WTC11 (cell line): ENCODE results near the gene SPINDOC. TPM values are rescaled to one million over a fixed set of nuclear protein-coding genes. Genes with fewer than 3 reads are reported as not detected.

Source experiments
- ATAC-seq: fragments of 200-7000 bp; cut with Tn5 transposase; 2 replicates; pipeline ENCODE4 v1.10.0; 2021; ENCODE audit warnings: mild to moderate bottlenecking, moderate library complexity
- CTCF ChIA-PET: fragments of 300-600 bp; sonication (Branson Sonifier 250); formaldehyde crosslinking; loops from one replicate; lab custom pipeline; 2021; ENCODE audit warnings: antibody characterized with exemption; lab: Charles Lee
- POLR2A ChIA-PET: fragments of 350-600 bp; sonication (Branson Sonifier 250); formaldehyde crosslinking; loops from one replicate; lab custom pipeline; 2021; ENCODE audit warnings: antibody characterized with exemption; lab: Charles Lee
- DNase-seq: peaks from one replicate; pipeline ENCODE4 v3.0.0; 2021; ENCODE audit warnings: low spot score
- H3K27ac Mint-ChIP-seq: 2 replicates; pipeline ENCODE4 v1.8.0; 2021; ENCODE audit warnings: mixed read lengths
- H3K27me3 Mint-ChIP-seq: 2 replicates; pipeline ENCODE4 v1.8.0; 2021; ENCODE audit warnings: low read depth, mild to moderate bottlenecking, moderate library complexity, mixed read lengths
- H3K36me3 Mint-ChIP-seq: 2 replicates; pipeline ENCODE4 v1.8.0; 2021; ENCODE audit warnings: mixed read lengths
- H3K4me1 Mint-ChIP-seq: 2 replicates; pipeline ENCODE4 v1.8.0; 2022; ENCODE audit warnings: mixed read lengths
- H3K4me3 Mint-ChIP-seq: 2 replicates; pipeline ENCODE4 v1.8.0; 2021; ENCODE audit warnings: mild to moderate bottlenecking, moderate library complexity, mixed read lengths
- H3K9me3 Mint-ChIP-seq: 2 replicates; pipeline ENCODE4 v1.8.0; 2021; ENCODE audit warnings: mixed read lengths
- CREB1 ChIP-seq: sonication (generic); formaldehyde crosslinking; IDR thresholded peaks from 2 replicates; pipeline ENCODE4 v1.8.0; 2023; ENCODE audit warnings: mild to moderate bottlenecking, missing genetic modification reagents
- EMX1 ChIP-seq: fragments of 250-450 bp; sonication (Bioruptor Pico); IDR thresholded peaks from 2 replicates; pipeline ENCODE4 v1.8.0; 2021; ENCODE audit warnings: mild to moderate bottlenecking
- FOXK1 ChIP-seq: sonication (generic); formaldehyde crosslinking; IDR thresholded peaks from 2 replicates; pipeline ENCODE4 v1.8.0; 2022; ENCODE audit warnings: mild to moderate bottlenecking, moderate library complexity, missing genetic modification reagents
- GRHL2 ChIP-seq: fragments of 250-450 bp; sonication (Bioruptor Pico); IDR thresholded peaks from 2 replicates; pipeline ENCODE4 v1.8.0; 2022; ENCODE audit warnings: mild to moderate bottlenecking, moderate library complexity; ENCODE audit not compliant: insufficient replicate concordance, severe bottlenecking
- IRF2 ChIP-seq: sonication (generic); formaldehyde crosslinking; IDR thresholded peaks from 2 replicates; pipeline ENCODE4 v1.8.0; 2022; ENCODE audit warnings: low read depth, missing genetic modification reagents, borderline replicate concordance
- JAZF1 ChIP-seq: fragments of 250-450 bp; sonication (Bioruptor Pico); IDR thresholded peaks from 2 replicates; pipeline ENCODE4 v1.9.0; 2021; ENCODE audit warnings: moderate library complexity, mild to moderate bottlenecking, inconsistent platforms
- JUN ChIP-seq: sonication (generic); formaldehyde crosslinking; IDR thresholded peaks from 2 replicates; pipeline ENCODE4 v1.8.0; 2023; ENCODE audit warnings: mild to moderate bottlenecking, missing genetic modification reagents
- MXD4 ChIP-seq: fragments of 250-450 bp; sonication (Bioruptor Pico); IDR thresholded peaks from 2 replicates; pipeline ENCODE4 v1.8.0; 2021; ENCODE audit warnings: mild to moderate bottlenecking, moderate library complexity, borderline replicate concordance
- NR2C2 ChIP-seq: sonication (generic); formaldehyde crosslinking; IDR thresholded peaks from 2 replicates; pipeline ENCODE4 v1.8.0; 2022; ENCODE audit warnings: mild to moderate bottlenecking, missing genetic modification reagents
- RELA ChIP-seq: sonication (generic); formaldehyde crosslinking; IDR thresholded peaks from 2 replicates; pipeline ENCODE4 v1.8.1; 2022; ENCODE audit warnings: missing genetic modification reagents, mild to moderate bottlenecking, borderline replicate concordance
- SMAD3 ChIP-seq: sonication (generic); formaldehyde crosslinking; IDR thresholded peaks from 2 replicates; pipeline ENCODE4 v1.8.0; 2022; ENCODE audit warnings: missing genetic modification reagents, mild to moderate bottlenecking, borderline replicate concordance
- SP1 ChIP-seq: sonication (generic); formaldehyde crosslinking; conservative IDR thresholded peaks from 2 replicates; pipeline ENCODE4 v1.8.1; 2022; ENCODE audit warnings: missing genetic modification reagents
- ZNF232 ChIP-seq: sonication (generic); formaldehyde crosslinking; IDR thresholded peaks from 2 replicates; pipeline ENCODE4 v1.8.0; 2022; ENCODE audit warnings: mild to moderate bottlenecking, missing genetic modification reagents
- ZNF416 ChIP-seq: fragments of 250-450 bp; sonication (Bioruptor Pico); IDR thresholded peaks from 2 replicates; pipeline ENCODE4 v1.9.0; 2021; ENCODE audit warnings: mild to moderate bottlenecking, inconsistent platforms
- total RNA-seq: library from RNA; stranded (reverse); gene quantifications from 3 replicates; pipeline ENCODE4 v1.2.3, GENCODE V29; 2021
- TF ChIP-seq, protein P1 (sequence below): sonication (generic); formaldehyde crosslinking; IDR thresholded peaks from 2 replicates; pipeline ENCODE4 v1.8.0; 2022; ENCODE audit warnings: mild to moderate bottlenecking, missing genetic modification reagents
- TF ChIP-seq, protein P2 (sequence below): fragments of 250-450 bp; sonication (Bioruptor Pico); conservative IDR thresholded peaks from 2 replicates; pipeline ENCODE4 v1.9.0; 2021; ENCODE audit warnings: mild to moderate bottlenecking
- TF ChIP-seq, protein P3 (sequence below): sonication (generic); formaldehyde crosslinking; IDR thresholded peaks from 2 replicates; pipeline ENCODE4 v1.8.0; 2022; ENCODE audit warnings: mild to moderate bottlenecking, missing genetic modification reagents
- TF ChIP-seq, protein P4 (sequence below): sonication (generic); formaldehyde crosslinking; IDR thresholded peaks from 2 replicates; pipeline ENCODE4 v1.8.1; 2022; ENCODE audit warnings: low read depth, mild to moderate bottlenecking, moderate library complexity, missing genetic modification reagents, borderline replicate concordance
- TF ChIP-seq, protein P5 (sequence below): fragments of 250-450 bp; sonication (Bioruptor Pico); IDR thresholded peaks from 2 replicates; pipeline ENCODE4 v1.9.0; 2021; ENCODE audit warnings: mild to moderate bottlenecking, borderline replicate concordance
- TF ChIP-seq, protein P6 (sequence below): sonication (generic); formaldehyde crosslinking; IDR thresholded peaks from 2 replicates; pipeline ENCODE4 v1.8.1; 2023; ENCODE audit warnings: mild to moderate bottlenecking, missing genetic modification reagents

Gene SPINDOC
- total RNA-seq, 1 experiment from 2014 or later: 93.8 TPM

DNA sequence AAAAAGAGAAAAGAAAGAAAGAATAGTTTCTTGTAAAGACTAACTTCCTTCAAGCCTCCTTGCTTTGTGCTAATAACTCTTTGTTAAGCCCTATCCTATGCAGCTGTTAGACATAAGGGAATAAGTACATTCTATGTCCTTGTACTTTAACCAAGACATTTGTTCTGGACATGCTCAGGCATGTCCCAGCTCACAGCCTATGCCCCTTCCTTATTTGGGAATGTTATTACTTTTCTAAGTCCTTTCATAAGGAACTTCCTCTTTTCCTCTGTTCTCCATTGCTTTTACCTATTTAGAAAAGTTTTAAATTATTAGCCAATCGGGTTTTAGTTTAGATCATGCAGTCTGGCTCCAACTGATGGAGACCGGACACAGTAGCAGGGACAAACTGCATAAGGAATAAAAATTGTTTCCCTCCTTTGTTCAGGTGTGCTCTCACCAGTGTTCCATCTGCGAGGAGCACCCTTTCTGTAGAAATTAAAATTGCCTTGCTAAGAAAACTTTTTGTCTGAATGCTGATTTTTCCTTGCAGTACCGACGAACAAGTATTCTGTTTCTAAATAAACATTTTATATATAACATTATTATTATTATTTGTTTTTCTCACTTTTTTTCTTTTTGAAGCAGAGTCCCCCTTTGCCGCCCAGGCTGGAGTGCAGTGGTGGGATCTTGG, 21.6 kb upstream of the SPINDOC start:
- H3K27me3 Mint-ChIP-seq: peaks cover 18% of the 10 kb centered on the region
- no peak overlapping the region for H3K4me3 Mint-ChIP-seq
- H3K4me1 Mint-ChIP-seq: no peaks in the 10 kb centered on the region
- TF ChIP-seq ZNF232 (CRISPR knock-in tag): no peak
- no peak for TF ChIP-seq SMAD3 (CRISPR knock-in tag)
- no peak for TF ChIP-seq JUN
- no peak for TF ChIP-seq MXD4
- TF ChIP-seq NR2C2 (CRISPR knock-in tag): no peak
- no peak for TF ChIP-seq EMX1
- TF ChIP-seq SP1 (CRISPR knock-in tag): no peak
- no peak for TF ChIP-seq RELA (CRISPR knock-in tag)
- TF ChIP-seq, protein P1, sequence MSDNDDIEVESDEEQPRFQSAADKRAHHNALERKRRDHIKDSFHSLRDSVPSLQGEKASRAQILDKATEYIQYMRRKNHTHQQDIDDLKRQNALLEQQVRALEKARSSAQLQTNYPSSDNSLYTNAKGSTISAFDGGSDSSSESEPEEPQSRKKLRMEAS (CRISPR knock-in tag): no peak
- no peak for TF ChIP-seq ZNF416
- CTCF ChIA-PET: no interaction called here
- peaks cover 19% of the 10 kb centered on the region for H3K36me3 Mint-ChIP-seq
- DNase-seq (no peak), ATAC-seq (no peak)
- H3K9me3 Mint-ChIP-seq: peaks cover 26% of the 10 kb centered on the region
- POLR2A ChIA-PET: no interaction called here
- H3K27ac Mint-ChIP-seq: no peak overlapping the region

DNA sequence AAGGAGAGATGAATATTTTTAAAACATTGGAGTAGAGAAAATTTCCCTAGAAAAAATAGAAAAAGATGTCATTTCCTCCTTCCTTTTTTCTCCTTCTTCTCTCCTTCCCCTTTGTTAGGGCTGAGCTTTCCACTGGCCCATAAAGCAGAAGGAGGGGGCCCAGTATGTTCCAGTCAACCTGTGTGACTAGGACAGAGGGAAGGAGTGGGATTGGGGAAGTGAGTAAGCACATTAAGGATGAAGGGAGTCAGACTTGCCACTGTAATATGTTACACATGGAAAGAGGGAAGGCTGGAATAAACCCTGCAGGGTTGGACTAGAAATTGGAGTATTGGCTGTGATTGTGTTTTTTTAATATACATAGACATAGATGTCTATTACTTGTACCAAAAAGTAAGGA, 20.1 kb upstream of the SPINDOC start:
- Mint-ChIP-seq H3K36me3 (peaks cover 19% of the 10 kb centered on the region), H3K4me3 (no peak overlapping the region), H3K9me3 (peaks cover 33% of the 10 kb centered on the region), H3K27me3 (peaks cover 23% of the 10 kb centered on the region), H3K4me1 (no peaks in the 10 kb centered on the region), H3K27ac (no peak overlapping the region)
- no peak for ATAC-seq
- ChIA-PET CTCF (no interaction called here), POLR2A (no interaction called here)
- DNase-seq: no peak
- TF ChIP-seq, protein P2, sequence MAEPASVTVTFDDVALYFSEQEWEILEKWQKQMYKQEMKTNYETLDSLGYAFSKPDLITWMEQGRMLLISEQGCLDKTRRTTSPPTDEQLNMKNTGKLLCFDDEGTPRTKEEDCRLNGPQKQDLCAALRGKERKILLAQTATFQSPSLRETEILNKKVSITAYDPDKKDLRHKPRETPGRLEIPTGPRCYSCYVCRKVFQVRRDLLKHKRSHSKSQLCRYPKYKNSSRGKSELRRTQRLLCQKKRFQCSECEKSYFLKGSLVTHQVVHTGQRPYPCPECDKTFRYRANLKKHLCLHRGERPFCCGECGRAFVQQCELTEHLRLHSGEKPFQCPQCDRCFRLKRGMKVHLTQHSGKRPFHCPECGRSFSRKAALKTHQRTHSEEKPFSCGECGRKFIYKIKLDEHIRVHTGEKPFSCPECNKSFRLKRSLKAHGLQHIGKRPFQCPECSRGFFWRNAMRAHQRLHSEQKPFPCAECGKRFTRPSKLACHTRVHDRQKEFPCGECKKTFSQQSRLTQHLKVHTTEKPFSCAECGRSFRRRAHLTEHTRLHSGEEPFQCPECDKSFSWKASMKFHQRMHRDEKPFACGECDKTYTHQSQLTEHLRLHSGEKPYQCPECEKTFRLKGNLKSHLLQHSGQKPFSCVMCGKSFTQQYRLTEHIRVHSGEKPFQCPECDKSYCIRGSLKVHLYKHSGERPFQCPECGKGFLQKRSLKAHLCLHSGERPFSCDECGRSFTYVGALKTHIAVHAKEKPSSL (CRISPR knock-in tag): no peak
- TF ChIP-seq RELA (CRISPR knock-in tag) (no peak), JAZF1 (no peak), ZNF232 (CRISPR knock-in tag) (no peak), IRF2 (CRISPR knock-in tag) (no peak), CREB1 (CRISPR knock-in tag) (no peak), GRHL2 (CRISPR knock-in tag) (no peak), FOXK1 (CRISPR knock-in tag) (no peak), ZNF416 (no peak)
- TF ChIP-seq, protein P3, sequence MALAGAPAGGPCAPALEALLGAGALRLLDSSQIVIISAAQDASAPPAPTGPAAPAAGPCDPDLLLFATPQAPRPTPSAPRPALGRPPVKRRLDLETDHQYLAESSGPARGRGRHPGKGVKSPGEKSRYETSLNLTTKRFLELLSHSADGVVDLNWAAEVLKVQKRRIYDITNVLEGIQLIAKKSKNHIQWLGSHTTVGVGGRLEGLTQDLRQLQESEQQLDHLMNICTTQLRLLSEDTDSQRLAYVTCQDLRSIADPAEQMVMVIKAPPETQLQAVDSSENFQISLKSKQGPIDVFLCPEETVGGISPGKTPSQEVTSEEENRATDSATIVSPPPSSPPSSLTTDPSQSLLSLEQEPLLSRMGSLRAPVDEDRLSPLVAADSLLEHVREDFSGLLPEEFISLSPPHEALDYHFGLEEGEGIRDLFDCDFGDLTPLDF (CRISPR knock-in tag): no peak
- TF ChIP-seq, protein P4, sequence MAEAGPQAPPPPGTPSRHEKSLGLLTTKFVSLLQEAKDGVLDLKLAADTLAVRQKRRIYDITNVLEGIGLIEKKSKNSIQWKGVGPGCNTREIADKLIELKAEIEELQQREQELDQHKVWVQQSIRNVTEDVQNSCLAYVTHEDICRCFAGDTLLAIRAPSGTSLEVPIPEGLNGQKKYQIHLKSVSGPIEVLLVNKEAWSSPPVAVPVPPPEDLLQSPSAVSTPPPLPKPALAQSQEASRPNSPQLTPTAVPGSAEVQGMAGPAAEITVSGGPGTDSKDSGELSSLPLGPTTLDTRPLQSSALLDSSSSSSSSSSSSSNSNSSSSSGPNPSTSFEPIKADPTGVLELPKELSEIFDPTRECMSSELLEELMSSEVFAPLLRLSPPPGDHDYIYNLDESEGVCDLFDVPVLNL (CRISPR knock-in tag): no peak
- TF ChIP-seq, protein P5, sequence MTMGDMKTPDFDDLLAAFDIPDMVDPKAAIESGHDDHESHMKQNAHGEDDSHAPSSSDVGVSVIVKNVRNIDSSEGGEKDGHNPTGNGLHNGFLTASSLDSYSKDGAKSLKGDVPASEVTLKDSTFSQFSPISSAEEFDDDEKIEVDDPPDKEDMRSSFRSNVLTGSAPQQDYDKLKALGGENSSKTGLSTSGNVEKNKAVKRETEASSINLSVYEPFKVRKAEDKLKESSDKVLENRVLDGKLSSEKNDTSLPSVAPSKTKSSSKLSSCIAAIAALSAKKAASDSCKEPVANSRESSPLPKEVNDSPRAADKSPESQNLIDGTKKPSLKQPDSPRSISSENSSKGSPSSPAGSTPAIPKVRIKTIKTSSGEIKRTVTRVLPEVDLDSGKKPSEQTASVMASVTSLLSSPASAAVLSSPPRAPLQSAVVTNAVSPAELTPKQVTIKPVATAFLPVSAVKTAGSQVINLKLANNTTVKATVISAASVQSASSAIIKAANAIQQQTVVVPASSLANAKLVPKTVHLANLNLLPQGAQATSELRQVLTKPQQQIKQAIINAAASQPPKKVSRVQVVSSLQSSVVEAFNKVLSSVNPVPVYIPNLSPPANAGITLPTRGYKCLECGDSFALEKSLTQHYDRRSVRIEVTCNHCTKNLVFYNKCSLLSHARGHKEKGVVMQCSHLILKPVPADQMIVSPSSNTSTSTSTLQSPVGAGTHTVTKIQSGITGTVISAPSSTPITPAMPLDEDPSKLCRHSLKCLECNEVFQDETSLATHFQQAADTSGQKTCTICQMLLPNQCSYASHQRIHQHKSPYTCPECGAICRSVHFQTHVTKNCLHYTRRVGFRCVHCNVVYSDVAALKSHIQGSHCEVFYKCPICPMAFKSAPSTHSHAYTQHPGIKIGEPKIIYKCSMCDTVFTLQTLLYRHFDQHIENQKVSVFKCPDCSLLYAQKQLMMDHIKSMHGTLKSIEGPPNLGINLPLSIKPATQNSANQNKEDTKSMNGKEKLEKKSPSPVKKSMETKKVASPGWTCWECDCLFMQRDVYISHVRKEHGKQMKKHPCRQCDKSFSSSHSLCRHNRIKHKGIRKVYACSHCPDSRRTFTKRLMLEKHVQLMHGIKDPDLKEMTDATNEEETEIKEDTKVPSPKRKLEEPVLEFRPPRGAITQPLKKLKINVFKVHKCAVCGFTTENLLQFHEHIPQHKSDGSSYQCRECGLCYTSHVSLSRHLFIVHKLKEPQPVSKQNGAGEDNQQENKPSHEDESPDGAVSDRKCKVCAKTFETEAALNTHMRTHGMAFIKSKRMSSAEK (CRISPR knock-in tag): no peak
- TF ChIP-seq, protein P6, sequence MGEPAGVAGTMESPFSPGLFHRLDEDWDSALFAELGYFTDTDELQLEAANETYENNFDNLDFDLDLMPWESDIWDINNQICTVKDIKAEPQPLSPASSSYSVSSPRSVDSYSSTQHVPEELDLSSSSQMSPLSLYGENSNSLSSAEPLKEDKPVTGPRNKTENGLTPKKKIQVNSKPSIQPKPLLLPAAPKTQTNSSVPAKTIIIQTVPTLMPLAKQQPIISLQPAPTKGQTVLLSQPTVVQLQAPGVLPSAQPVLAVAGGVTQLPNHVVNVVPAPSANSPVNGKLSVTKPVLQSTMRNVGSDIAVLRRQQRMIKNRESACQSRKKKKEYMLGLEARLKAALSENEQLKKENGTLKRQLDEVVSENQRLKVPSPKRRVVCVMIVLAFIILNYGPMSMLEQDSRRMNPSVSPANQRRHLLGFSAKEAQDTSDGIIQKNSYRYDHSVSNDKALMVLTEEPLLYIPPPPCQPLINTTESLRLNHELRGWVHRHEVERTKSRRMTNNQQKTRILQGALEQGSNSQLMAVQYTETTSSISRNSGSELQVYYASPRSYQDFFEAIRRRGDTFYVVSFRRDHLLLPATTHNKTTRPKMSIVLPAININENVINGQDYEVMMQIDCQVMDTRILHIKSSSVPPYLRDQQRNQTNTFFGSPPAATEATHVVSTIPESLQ: no peak
